ENCODE data around the gene RGS13. TPM values are rescaled to one million over a fixed set of nuclear protein-coding genes. Genes with fewer than 3 reads are reported as not detected.

The RGS13 gene
- total RNA-seq, 1 donor from 2014 or later, result 0.98 TPM

GRCh38 chr1:192703283-192704206 is 67.6 kb downstream of the RGS13 start:
- intact Hi-C loops (cut with DNase I), result no loop called here
- TF ChIP-seq POLR2A (IDR thresholded peaks at IDR 0.05) (no peak), POLR2AphosphoS5 (IDR thresholded peaks at IDR 0.05; ENCODE audit: insufficient read depth in 1 of 2, low read depth in 1 of 2) (no peak), CTCF (IDR thresholded peaks at IDR 0.05) (no peak)
- no peaks in the 10 kb centered on the region for H3K27me3 ChIP-seq
- H3K4me3 ChIP-seq, result no peak overlapping the region
- H3K36me3 ChIP-seq, result no peaks in the 10 kb centered on the region
- no peaks in the 10 kb centered on the region for H3K4me1 ChIP-seq
- no peak overlapping the region for H3K27ac ChIP-seq
- no peaks in the 10 kb centered on the region for H3K9me3 ChIP-seq
- no peak for DNase-seq (ENCODE audit: extremely low spot score in 2 of 2)

GRCh38 chr1:192705510-192705909 is 69.6 kb downstream of the RGS13 start:
- Histone ChIP-seq H3K27me3 (no peaks in the 10 kb centered on the region), H3K9me3 (no peaks in the 10 kb centered on the region), H3K27ac (no peak overlapping the region), H3K4me1 (no peaks in the 10 kb centered on the region), H3K36me3 (no peaks in the 10 kb centered on the region), H3K4me3 (no peak overlapping the region)
- TF ChIP-seq POLR2A (IDR thresholded peaks at IDR 0.05) (no peak), CTCF (IDR thresholded peaks at IDR 0.05) (no peak)
- intact Hi-C loops (cut with DNase I), result no loop called here
- no peak for DNase-seq (ENCODE audit: extremely low spot score in 2 of 2)

- H3K4me1 ChIP-seq, result no peaks in the 10 kb centered on the region
- no peaks in the 10 kb centered on the region for H3K9me3 ChIP-seq
- no peaks in the 10 kb centered on the region for H3K36me3 ChIP-seq
- intact Hi-C loops (cut with DNase I), result no loop called here
- DNase-seq (ENCODE audit: extremely low spot score in 2 of 2), result no peak
- no peak overlapping the region for H3K4me3 ChIP-seq
- no peak for TF ChIP-seq POLR2A (IDR thresholded peaks at IDR 0.05)
- TF ChIP-seq CTCF (IDR thresholded peaks at IDR 0.05), result no peak
- no peaks in the 10 kb centered on the region for H3K27me3 ChIP-seq
- H3K27ac ChIP-seq, result no peak overlapping the region
Observed at GRCh38 chr1:192706936-192707335, 71.0 kb downstream of the RGS13 start.

- no peaks in the 10 kb centered on the region for H3K27me3 ChIP-seq
- H3K4me1 ChIP-seq, result no peaks in the 10 kb centered on the region
- H3K4me3 ChIP-seq, result no peak overlapping the region
- no peak for TF ChIP-seq CTCF (IDR thresholded peaks at IDR 0.05)
- TF ChIP-seq POLR2AphosphoS5 (IDR thresholded peaks at IDR 0.05; ENCODE audit: insufficient read depth in 1 of 2, low read depth in 1 of 2), result no peak
- H3K9me3 ChIP-seq, result no peaks in the 10 kb centered on the region
- intact Hi-C loops (cut with DNase I), result no loop called here
- H3K27ac ChIP-seq, result no peak overlapping the region
- H3K36me3 ChIP-seq, result no peaks in the 10 kb centered on the region
- DNase-seq (ENCODE audit: extremely low spot score in 2 of 2), result no peak
Observed at GRCh38 chr1:192707978-192708547, 72.1 kb downstream of the RGS13 start.

- TF ChIP-seq POLR2AphosphoS5 (IDR thresholded peaks at IDR 0.05; ENCODE audit: insufficient read depth in 1 of 2, low read depth in 1 of 2) (no peak), POLR2A (IDR thresholded peaks at IDR 0.05) (no peak), CTCF (IDR thresholded peaks at IDR 0.05) (no peak)
Observed at GRCh38 chr1:192709544-192709943, 73.6 kb downstream of the RGS13 start.

More at GRCh38 chr1:192709544-192709943, 73.6 kb downstream of the RGS13 start:
- no peak overlapping the region for H3K27ac ChIP-seq
- H3K36me3 ChIP-seq, result no peaks in the 10 kb centered on the region
- no peak overlapping the region for H3K4me3 ChIP-seq
- no peaks in the 10 kb centered on the region for H3K4me1 ChIP-seq
- no peak for DNase-seq (ENCODE audit: extremely low spot score in 2 of 2)
- no peaks in the 10 kb centered on the region for H3K27me3 ChIP-seq
- H3K9me3 ChIP-seq, result no peaks in the 10 kb centered on the region
- intact Hi-C loops (cut with DNase I), result no loop called here
